ENCODE results near the gene APOA4.

APOA4 gene

DNA sequence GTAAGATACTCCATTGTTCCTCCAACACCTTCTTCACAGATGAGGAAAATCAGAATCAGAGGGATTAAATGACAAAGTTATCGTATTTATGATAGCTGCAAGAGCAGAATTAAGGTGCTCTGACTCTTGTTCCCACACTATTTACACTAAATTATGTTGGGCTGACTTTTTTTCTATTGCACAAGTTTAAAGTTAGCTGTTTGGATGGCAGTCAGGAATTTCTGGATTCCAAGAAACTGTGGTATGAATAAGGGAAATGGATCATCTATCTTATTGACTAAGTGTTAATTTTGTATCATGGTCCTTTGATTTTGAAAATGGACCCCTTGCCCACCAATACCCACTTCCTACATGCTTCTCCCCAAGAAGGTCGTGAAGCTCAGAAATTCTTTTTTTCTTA, 34.2 kb upstream of the APOA4 start:
- H3K4me3 Mint-ChIP-seq, result no peak overlapping the region
- no peak overlapping the region for H3K27ac Mint-ChIP-seq
- peaks cover 37% of the 10 kb centered on the region for H3K4me1 Mint-ChIP-seq
- H3K36me3 Mint-ChIP-seq (ENCODE audit: low read depth), result peaks cover 40% of the 10 kb centered on the region
- no peaks in the 10 kb centered on the region for H3K9me3 Mint-ChIP-seq
- H3K27me3 Mint-ChIP-seq, result no peaks in the 10 kb centered on the region
- ATAC-seq (no peak), DNase-seq (no peak)

DNA sequence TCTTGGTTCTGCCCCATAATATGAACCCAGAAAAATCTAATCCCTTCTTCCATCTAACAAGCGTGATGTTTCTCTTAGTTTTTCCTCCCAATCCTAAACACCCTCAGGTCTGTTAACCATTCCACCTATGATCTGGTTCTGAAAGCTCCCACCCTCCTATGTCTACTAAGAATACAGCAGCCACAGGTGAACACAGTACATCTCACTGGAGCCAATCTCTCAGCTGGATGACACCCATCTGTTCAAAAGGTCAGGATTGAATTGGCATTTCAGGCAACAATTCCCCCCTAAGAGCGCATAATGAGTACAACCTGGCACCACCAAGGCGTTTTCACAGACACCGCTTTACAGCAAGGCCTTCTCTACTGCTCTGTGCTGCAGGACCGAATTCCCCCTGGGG, 33.3 kb upstream of the APOA4 start:
- H3K27me3 Mint-ChIP-seq, result no peaks in the 10 kb centered on the region
- no peaks in the 10 kb centered on the region for H3K9me3 Mint-ChIP-seq
- H3K36me3 Mint-ChIP-seq (ENCODE audit: low read depth), result peaks cover 33% of the 10 kb centered on the region
- H3K4me1 Mint-ChIP-seq, result peaks cover 46% of the 10 kb centered on the region
- H3K27ac Mint-ChIP-seq, result no peak overlapping the region
- ATAC-seq, result no peak
- DNase-seq, result no peak
- no peak overlapping the region for H3K4me3 Mint-ChIP-seq

GRCh38 chr11:116855413-116855812, 32.3 kb upstream of the APOA4 start:
- H3K27me3 Mint-ChIP-seq, result no peaks in the 10 kb centered on the region
- ATAC-seq (no peak), DNase-seq (no peak)
- H3K4me1 Mint-ChIP-seq, result peaks cover 55% of the 10 kb centered on the region
- H3K27ac Mint-ChIP-seq, result peak overlapping the region; percentile 2
- peaks cover 28% of the 10 kb centered on the region for H3K36me3 Mint-ChIP-seq (ENCODE audit: low read depth)
- no peak overlapping the region for H3K4me3 Mint-ChIP-seq
- H3K9me3 Mint-ChIP-seq, result no peaks in the 10 kb centered on the region

- H3K4me3 Mint-ChIP-seq, result peak overlapping the region; percentile 64
- DNase-seq, result peak; percentile 51
- H3K27me3 Mint-ChIP-seq, result no peaks in the 10 kb centered on the region
- peaks cover 30% of the 10 kb centered on the region for H3K36me3 Mint-ChIP-seq (ENCODE audit: low read depth)
- no peaks in the 10 kb centered on the region for H3K9me3 Mint-ChIP-seq
- H3K4me1 Mint-ChIP-seq, result peaks cover 62% of the 10 kb centered on the region
- H3K27ac Mint-ChIP-seq, result peak overlapping the region; percentile 84
- peak; percentile 94 for ATAC-seq
Observed at GRCh38 chr11:116853461-116854073, 30.5 kb upstream of the APOA4 start.

DNA sequence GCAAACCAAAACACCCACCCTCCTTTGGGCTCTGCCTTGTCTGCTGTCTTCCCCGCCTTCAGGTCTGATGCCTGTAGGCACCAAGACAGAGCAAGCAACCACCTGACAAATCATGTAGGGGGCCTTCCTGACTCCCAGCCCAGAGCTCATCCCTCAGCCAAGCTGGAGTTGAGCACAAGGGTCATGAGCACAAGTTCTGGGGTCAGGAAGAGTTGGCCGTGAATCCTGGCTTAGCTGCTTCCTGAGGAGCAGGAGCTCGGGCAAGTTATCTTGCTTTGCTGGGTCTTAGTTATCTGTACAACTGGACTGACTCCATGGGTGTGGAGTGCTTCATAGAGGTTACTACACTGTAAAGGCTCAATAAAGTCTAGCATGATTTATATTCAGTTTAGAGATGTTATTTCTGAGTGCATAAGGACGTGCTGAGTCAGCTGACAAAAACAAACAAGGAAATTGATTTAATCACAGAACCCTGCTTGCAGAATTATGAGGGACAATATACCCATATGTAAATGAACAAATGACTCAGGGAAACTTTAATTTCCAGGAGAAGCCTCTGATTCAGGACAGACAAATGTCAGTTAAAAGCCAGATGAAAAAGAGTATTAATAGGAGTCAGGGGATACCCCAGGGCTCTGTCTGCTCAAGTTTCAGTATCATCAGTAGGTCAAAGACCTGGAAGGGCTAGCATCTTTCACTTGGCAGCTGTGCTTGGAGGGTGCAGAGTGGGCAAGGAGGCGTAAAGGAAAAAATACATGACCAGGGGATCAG, 29.3 kb upstream of the APOA4 start:
- peaks cover 62% of the 10 kb centered on the region for H3K4me1 Mint-ChIP-seq
- H3K9me3 Mint-ChIP-seq, result no peaks in the 10 kb centered on the region
- ATAC-seq (peak; percentile 63), DNase-seq (no peak)
- peaks cover 25% of the 10 kb centered on the region for H3K36me3 Mint-ChIP-seq (ENCODE audit: low read depth)
- peak overlapping the region; percentile 84 for H3K27ac Mint-ChIP-seq
- peak overlapping the region; percentile 64 for H3K4me3 Mint-ChIP-seq
- no peaks in the 10 kb centered on the region for H3K27me3 Mint-ChIP-seq

DNA sequence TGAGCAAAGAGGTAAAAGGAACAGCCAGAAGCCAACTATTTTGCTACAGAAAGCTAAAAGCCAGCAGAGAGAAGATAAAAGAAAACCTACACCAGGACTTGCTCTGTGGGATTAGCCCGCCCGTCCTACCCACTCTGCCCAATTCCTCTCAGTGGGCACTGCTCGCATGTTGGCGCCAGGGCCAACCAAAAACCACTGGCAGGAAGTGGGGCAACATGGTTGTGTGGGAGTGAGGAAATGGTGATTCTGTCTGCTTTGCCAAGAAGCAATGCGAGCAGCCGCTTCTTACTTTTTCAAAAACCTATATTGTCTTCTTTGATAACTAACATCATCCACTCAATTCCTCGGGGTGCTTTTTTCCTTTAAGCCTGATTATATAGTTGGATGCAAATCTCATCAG, 28.5 kb upstream of the APOA4 start:
- Mint-ChIP-seq H3K4me3 (peak overlapping the region; percentile 64), H3K36me3 (ENCODE audit: low read depth) (peaks cover 26% of the 10 kb centered on the region), H3K27me3 (no peaks in the 10 kb centered on the region), H3K27ac (peak overlapping the region; percentile 84), H3K9me3 (no peaks in the 10 kb centered on the region), H3K4me1 (peaks cover 62% of the 10 kb centered on the region)
- DNase-seq (peak; percentile 50), ATAC-seq (no peak)

- peaks cover 47% of the 10 kb centered on the region for H3K4me1 Mint-ChIP-seq
- H3K4me3 Mint-ChIP-seq, result no peak overlapping the region
- no peaks in the 10 kb centered on the region for H3K9me3 Mint-ChIP-seq
- H3K27ac Mint-ChIP-seq, result no peak overlapping the region
- no peak for ATAC-seq
- H3K36me3 Mint-ChIP-seq (ENCODE audit: low read depth), result peaks cover 22% of the 10 kb centered on the region
- DNase-seq, result no peak
- no peaks in the 10 kb centered on the region for H3K27me3 Mint-ChIP-seq
Observed at GRCh38 chr11:116849486-116849885, 26.4 kb upstream of the APOA4 start.

DNA sequence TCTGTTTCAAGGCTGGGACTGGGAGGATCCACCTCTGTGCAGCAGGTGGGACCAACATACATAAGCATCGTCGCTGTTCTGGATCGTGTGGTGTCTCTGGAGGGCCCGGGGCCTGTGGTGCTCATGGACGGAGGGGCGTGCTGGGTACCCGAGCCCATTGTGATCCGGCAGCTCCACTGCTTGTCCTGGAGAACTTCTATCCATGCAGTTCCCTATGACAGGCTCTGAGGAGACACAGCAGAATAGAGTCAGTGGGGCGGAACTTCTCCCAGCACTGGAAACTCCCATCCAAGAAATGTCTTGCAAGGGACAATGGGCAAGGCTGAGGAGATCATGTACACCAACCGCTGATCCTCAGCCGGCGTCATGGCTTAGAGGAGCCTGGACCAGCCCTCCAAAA, 26.0 kb upstream of the APOA4 start:
- peaks cover 22% of the 10 kb centered on the region for H3K36me3 Mint-ChIP-seq (ENCODE audit: low read depth)
- ATAC-seq (no peak), DNase-seq (no peak)
- no peaks in the 10 kb centered on the region for H3K27me3 Mint-ChIP-seq
- no peaks in the 10 kb centered on the region for H3K9me3 Mint-ChIP-seq
- peaks cover 42% of the 10 kb centered on the region for H3K4me1 Mint-ChIP-seq
- H3K4me3 Mint-ChIP-seq, result no peak overlapping the region
- no peak overlapping the region for H3K27ac Mint-ChIP-seq

GRCh38 chr11:116847612-116848011, 24.5 kb upstream of the APOA4 start:
- H3K27me3 Mint-ChIP-seq, result no peaks in the 10 kb centered on the region
- H3K36me3 Mint-ChIP-seq (ENCODE audit: low read depth), result peaks cover 24% of the 10 kb centered on the region
- DNase-seq (no peak), ATAC-seq (no peak)
- H3K4me1 Mint-ChIP-seq, result peaks cover 28% of the 10 kb centered on the region
- H3K27ac Mint-ChIP-seq, result no peak overlapping the region
- no peaks in the 10 kb centered on the region for H3K9me3 Mint-ChIP-seq
- H3K4me3 Mint-ChIP-seq, result no peak overlapping the region

GRCh38 chr11:116844722-116845121, 21.6 kb upstream of the APOA4 start:
- Mint-ChIP-seq H3K9me3 (no peaks in the 10 kb centered on the region), H3K27ac (no peak overlapping the region), H3K4me1 (peaks cover 3% of the 10 kb centered on the region), H3K27me3 (no peaks in the 10 kb centered on the region), H3K4me3 (no peak overlapping the region), H3K36me3 (ENCODE audit: low read depth) (peaks cover 22% of the 10 kb centered on the region)
- no peak for DNase-seq
- no peak for ATAC-seq

DNA sequence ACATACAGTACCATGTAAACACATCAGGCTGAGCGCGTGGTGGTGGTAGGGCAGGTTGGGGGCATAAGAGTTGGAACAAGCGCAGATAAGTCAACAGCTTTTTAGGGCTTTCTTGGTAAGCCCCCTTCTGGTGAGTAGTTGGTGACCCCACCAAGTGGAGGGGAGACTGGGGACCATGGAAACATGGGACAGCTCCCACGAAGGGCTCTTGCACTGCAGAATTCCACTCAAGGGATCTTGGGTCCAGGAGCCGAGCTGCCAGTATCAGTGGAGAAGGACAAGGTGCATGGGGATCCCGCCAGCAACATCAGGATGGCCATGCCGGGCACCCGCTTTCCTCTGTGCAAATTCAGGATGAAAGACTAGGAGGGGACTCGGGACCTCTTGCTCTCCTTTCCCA, 20.6 kb upstream of the APOA4 start:
- peaks cover 16% of the 10 kb centered on the region for H3K36me3 Mint-ChIP-seq (ENCODE audit: low read depth)
- no peak overlapping the region for H3K27ac Mint-ChIP-seq

GRCh38 chr11:116842909-116843308, 19.8 kb upstream of the APOA4 start:
- Mint-ChIP-seq H3K27ac (no peak overlapping the region), H3K4me3 (no peak overlapping the region), H3K9me3 (no peaks in the 10 kb centered on the region), H3K36me3 (ENCODE audit: low read depth) (peaks cover 16% of the 10 kb centered on the region), H3K27me3 (no peaks in the 10 kb centered on the region), H3K4me1 (no peaks in the 10 kb centered on the region)
- ATAC-seq, result no peak
- DNase-seq, result no peak

More for the DNA sequence above, 20.6 kb upstream of the APOA4 start:
- Mint-ChIP-seq H3K4me1 (no peaks in the 10 kb centered on the region), H3K27me3 (no peaks in the 10 kb centered on the region), H3K9me3 (no peaks in the 10 kb centered on the region), H3K4me3 (no peak overlapping the region)
- ATAC-seq, result no peak
- no peak for DNase-seq

GRCh38 chr11:116842117-116842516, 19.0 kb upstream of the APOA4 start:
- no peak overlapping the region for H3K27ac Mint-ChIP-seq
- no peak overlapping the region for H3K4me3 Mint-ChIP-seq
- no peaks in the 10 kb centered on the region for H3K27me3 Mint-ChIP-seq
- H3K4me1 Mint-ChIP-seq, result no peaks in the 10 kb centered on the region
- DNase-seq (no peak), ATAC-seq (no peak)
- H3K9me3 Mint-ChIP-seq, result no peaks in the 10 kb centered on the region
- H3K36me3 Mint-ChIP-seq (ENCODE audit: low read depth), result peaks cover 13% of the 10 kb centered on the region

DNA sequence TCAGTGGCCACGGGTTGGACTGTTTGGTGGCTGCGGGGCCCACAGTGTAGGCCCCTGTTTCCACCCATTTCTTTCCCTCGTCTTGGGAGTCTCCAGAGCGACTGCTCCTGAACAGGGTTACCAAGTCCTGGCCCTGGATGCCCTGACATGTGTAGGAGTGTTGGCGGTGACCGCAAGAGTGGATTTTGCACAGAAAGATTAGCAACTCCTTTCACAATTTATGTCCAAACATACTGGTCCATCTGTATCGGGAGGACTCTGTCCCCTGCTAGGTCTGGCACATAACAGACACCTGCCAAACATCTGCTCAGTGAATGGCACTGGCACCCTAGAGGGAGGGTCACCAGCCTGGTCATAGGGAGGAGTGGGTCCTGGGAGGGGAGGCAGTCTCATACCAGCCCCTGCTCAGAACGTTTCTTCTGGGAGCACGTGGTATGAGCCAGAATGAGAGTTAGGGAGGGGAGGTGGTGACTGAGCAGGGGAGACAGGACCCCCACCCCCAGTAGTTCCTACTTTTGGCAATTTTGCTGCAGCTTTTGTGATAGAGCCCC, 17.7 kb upstream of the APOA4 start:
- Mint-ChIP-seq H3K27me3 (no peaks in the 10 kb centered on the region), H3K4me3 (no peak overlapping the region), H3K9me3 (no peaks in the 10 kb centered on the region), H3K36me3 (ENCODE audit: low read depth) (peaks cover 8% of the 10 kb centered on the region), H3K4me1 (peaks cover 5% of the 10 kb centered on the region), H3K27ac (no peak overlapping the region)
- no peak for DNase-seq
- no peak for ATAC-seq

- DNase-seq, result no peak
- no peak overlapping the region for H3K4me3 Mint-ChIP-seq
- H3K4me1 Mint-ChIP-seq, result peaks cover 9% of the 10 kb centered on the region
- no peak for ATAC-seq
- H3K27me3 Mint-ChIP-seq, result no peaks in the 10 kb centered on the region
- H3K36me3 Mint-ChIP-seq (ENCODE audit: low read depth), result peaks cover 5% of the 10 kb centered on the region
- H3K9me3 Mint-ChIP-seq, result no peaks in the 10 kb centered on the region
- no peak overlapping the region for H3K27ac Mint-ChIP-seq
Observed at GRCh38 chr11:116840224-116840745, 17.2 kb upstream of the APOA4 start.
